Lower leg skin (tissue), 4 donors: ENCODE measurements around the gene B4GALNT3. TPM values are rescaled to one million over a fixed set of nuclear protein-coding genes. Genes with fewer than 3 reads are reported as not detected.
A peak's percentile ranks its signal among the peaks of the same experiment; 100 is the strongest.

ENCODE experiments used
- DNase-seq, 2 donors: peaks; one replicate each; pipeline ENCODE4 v3.0.0-alpha.2; 2019; ENCODE audit warnings: low spot score in 2 of 2
- H3K4me3 ChIP-seq: fragments of 200-600 bp; sonication (generic); 2 replicates; pipeline ENCODE4 v1.5.1; 2017; ENCODE audit warnings: mild to moderate bottlenecking, low read depth; ENCODE audit not compliant: poor library complexity, severe bottlenecking
- CTCF ChIP-seq, 3 donors: fragments of 450-650 bp; IDR thresholded peaks; one replicate each; pipeline ENCODE4 v1.5.1; 2016; ENCODE audit warnings: antibody characterized with exemption in 3 of 3, mild to moderate bottlenecking in 3 of 3, moderate library complexity in 2 of 3
- POLR2A ChIP-seq, 2 donors: fragments of 450-650 bp; IDR thresholded peaks; one replicate each; pipeline ENCODE4 v1.6.1; 2016 to 2017; ENCODE audit warnings: antibody characterized with exemption in 2 of 2, mild to moderate bottlenecking in 1 of 2, moderate library complexity in 1 of 2
- WGBS, 2 donors: methylation state at CpG; one replicate each; pipeline ENCODE4 v1.1.5; 2018; 5-methylcytosine and 5-hydroxymethylcytosine counted together
- intact Hi-C: fragments of 100-400 bp; cut with DNase I; formaldehyde crosslinking; loops from one replicate; pipeline ENCODE4 v1.15.0; 2023; ENCODE audit warnings: low total_unique reads
- total RNA-seq, 4 donors: library from RNA; depleted of rRNA; stranded (reverse); fragments of >200 nt; gene quantifications; one replicate each; pipeline ENCODE4 v1.1.0, GENCODE V29; 2016

Gene B4GALNT3
- total RNA-seq, 4 donors from 2014 or later: 35.8 to 65.4 (median 47.6) TPM

- WGBS, 2 donors: 35 to 42% methylated on average over 7 of the region's 7 CpGs
- TF ChIP-seq POLR2A (IDR thresholded peaks at IDR 0.05) (no peak), CTCF (IDR thresholded peaks at IDR 0.05) (no peak)
- intact Hi-C loops: no loop called here
- H3K4me3 ChIP-seq: no peak overlapping the region
- DNase-seq: peak in 1 of 2 donors; percentile 37
These were observed 119.1 kb downstream of the B4GALNT3 start for GRCh38 chr12:578748-579419.

- WGBS, 2 donors: 60 to 71% methylated on average over 9 of the region's 9 CpGs
- DNase-seq: peak in 1 of 2 donors; percentile 54
- intact Hi-C loops: no loop called here
- no peak overlapping the region for H3K4me3 ChIP-seq
- TF ChIP-seq POLR2A (IDR thresholded peaks at IDR 0.05): no peak
These were observed 119.8 kb downstream of the B4GALNT3 start for GRCh38 chr12:579420-580110.

- no peak overlapping the region for H3K4me3 ChIP-seq
- intact Hi-C loops: no loop called here
- no peak for DNase-seq
- WGBS, 2 donors: 94 to 100% methylated on average over 4 of the region's 4 CpGs
- no peak for TF ChIP-seq CTCF (IDR thresholded peaks at IDR 0.05)
- no peak for TF ChIP-seq POLR2A (IDR thresholded peaks at IDR 0.05)
These were observed 121.1 kb downstream of the B4GALNT3 start for GRCh38 chr12:580813-581212.

GRCh38 chr12:581321-581720 is 121.6 kb downstream of the B4GALNT3 start:
- peak in 1 of 2 donors; percentile 68 for DNase-seq
- TF ChIP-seq POLR2A (IDR thresholded peaks at IDR 0.05) (no peak), CTCF (IDR thresholded peaks at IDR 0.05) (no peak)
- H3K4me3 ChIP-seq: no peak overlapping the region
- 91 to 92% methylated on average over 4 to 5 of the region's 5 CpGs for WGBS, 2 donors
- intact Hi-C loops: no loop called here

- 85% methylated on average over 9 of the region's 9 CpGs for WGBS, 2 donors
- intact Hi-C loops: no loop called here
- peak in 1 of 2 donors; percentile 67 for DNase-seq
These were observed 122.0 kb downstream of the B4GALNT3 start for GRCh38 chr12:581746-582145.

More at GRCh38 chr12:581746-582145, 122.0 kb downstream of the B4GALNT3 start:
- TF ChIP-seq POLR2A (IDR thresholded peaks at IDR 0.05) (no peak), CTCF (IDR thresholded peaks at IDR 0.05) (no peak)
- H3K4me3 ChIP-seq: no peak overlapping the region
